NCI-H146 treated with DMSO at 0.1 percent for 48 hours (cell line): ENCODE data around the gene NCBP2.

Source experiments
- DNase-seq: peaks from one replicate; lab custom pipeline; 2025; ENCODE audit not compliant: unreplicated experiment; lab: John Stamatoyannopoulos, UW

NCBP2 gene

GRCh38 chr3:196941729-196942225, 551 bp downstream of the NCBP2 start:
- no peak for DNase-seq

GRCh38 chr3:196938576-196938975, 3.8 kb downstream of the NCBP2 start:
- no peak for DNase-seq

- DNase-seq, result no peak
Observed at GRCh38 chr3:196938124-196938523, 4.2 kb downstream of the NCBP2 start.

GRCh38 chr3:196936288-196936687, 6.0 kb downstream of the NCBP2 start:
- DNase-seq, result no peak

- no peak for DNase-seq
Observed at GRCh38 chr3:196932600-196932999, 9.7 kb downstream of the NCBP2 start.

GRCh38 chr3:196931828-196932587, 10.3 kb downstream of the NCBP2 start:
- no peak for DNase-seq

- no peak for DNase-seq
Observed at GRCh38 chr3:196931157-196931556, 11.2 kb downstream of the NCBP2 start.

- no peak for DNase-seq
Observed at GRCh38 chr3:196927571-196928453, 14.5 kb downstream of the NCBP2 start.

- no peak for DNase-seq
Observed at GRCh38 chr3:196920733-196921132, 21.6 kb downstream of the NCBP2 start.

GRCh38 chr3:196918968-196919367, 23.4 kb downstream of the NCBP2 start:
- DNase-seq, result peak; percentile 23

- DNase-seq, result no peak
Observed at GRCh38 chr3:196916995-196917394, 25.3 kb downstream of the NCBP2 start.

GRCh38 chr3:196916221-196916620, 26.1 kb downstream of the NCBP2 start:
- DNase-seq, result no peak

GRCh38 chr3:196915375-196915774, 27.0 kb downstream of the NCBP2 start:
- no peak for DNase-seq

- no peak for DNase-seq
Observed at GRCh38 chr3:196914866-196915265, 27.5 kb downstream of the NCBP2 start.

- DNase-seq, result no peak
Observed at GRCh38 chr3:196903740-196904139, 38.6 kb downstream of the NCBP2 start.

- no peak for DNase-seq
Observed at GRCh38 chr3:196902296-196902695, 40.0 kb downstream of the NCBP2 start.

GRCh38 chr3:196901768-196902167, 40.6 kb downstream of the NCBP2 start:
- DNase-seq, result no peak

GRCh38 chr3:196896229-196896628, 46.1 kb downstream of the NCBP2 start:
- DNase-seq, result no peak

GRCh38 chr3:196894557-196895295, 47.6 kb downstream of the NCBP2 start:
- no peak for DNase-seq

GRCh38 chr3:196889844-196890708, 52.3 kb downstream of the NCBP2 start:
- DNase-seq, result no peak
